Osteoblast (primary cell): Measurements from ENCODE around the gene AP1M2. TPM values are rescaled to one million over a fixed set of nuclear protein-coding genes. Genes with fewer than 3 reads are reported as not detected.

Experiments
- DNase-seq: peaks from one replicate; pipeline ENCODE4 v3.0.0; 2011; ENCODE audit warnings: low spot score, mixed read lengths; ENCODE audit not compliant: insufficient read length; ENCODE audit errors: missing footprints
- H2AFZ ChIP-seq: 2 replicates; pipeline ENCODE4 v1.6.0; 2011; ENCODE audit warnings: mild to moderate bottlenecking, low read length
- H3K27ac ChIP-seq: 2 replicates; pipeline ENCODE4 v1.5.1; 2011; ENCODE audit warnings: mild to moderate bottlenecking, low read depth, low read length, moderate library complexity
- H3K27me3 ChIP-seq: 2 replicates; pipeline ENCODE4 v1.6.0; 2012; ENCODE audit warnings: mild to moderate bottlenecking, control low read depth, inconsistent platforms, low read length, moderate library complexity; ENCODE audit not compliant: insufficient read depth
- H3K36me3 ChIP-seq: 2 replicates; pipeline ENCODE4 v1.5.1; 2011; ENCODE audit warnings: mild to moderate bottlenecking, low read length, control low read depth, moderate library complexity; ENCODE audit not compliant: insufficient read depth
- H3K4me1 ChIP-seq: 2 replicates; pipeline ENCODE4 v1.5.1; 2011; ENCODE audit warnings: mild to moderate bottlenecking, low read length, control low read depth, moderate library complexity; ENCODE audit not compliant: insufficient read depth
- H3K4me2 ChIP-seq: 2 replicates; pipeline ENCODE4 v1.6.0; 2011; ENCODE audit warnings: mild to moderate bottlenecking, low read length; ENCODE audit not compliant: insufficient read depth
- H3K4me3 ChIP-seq: fragments of 200-600 bp; sonication (generic); 3 replicates; pipeline ENCODE4 v1.5.1; 2012; ENCODE audit warnings: mild to moderate bottlenecking, low read length, inconsistent platforms; ENCODE audit not compliant: insufficient read depth
- H3K79me2 ChIP-seq: 2 replicates; pipeline ENCODE4 v1.6.0; 2012; ENCODE audit warnings: mild to moderate bottlenecking, low read length, control low read depth, inconsistent platforms; ENCODE audit not compliant: insufficient read depth
- H3K9me3 ChIP-seq: 2 replicates; pipeline ENCODE4 v1.5.1; 2011; ENCODE audit warnings: low read depth, low read length, control low read depth
- H4K20me1 ChIP-seq: 2 replicates; pipeline ENCODE4 v1.6.0; 2012; ENCODE audit warnings: mild to moderate bottlenecking, low read length, control low read depth; ENCODE audit not compliant: insufficient read depth
- total RNA-seq: library from RNA; depleted of rRNA; stranded (reverse); fragments of >200 nt; gene quantifications from 2 replicates; pipeline ENCODE4 v1.2.3, GENCODE V29; 2012
- TF ChIP-seq, protein P1 (sequence below): IDR thresholded peaks from 2 replicates; pipeline ENCODE4 v1.5.1; 2011; ENCODE audit warnings: mild to moderate bottlenecking, low read depth, low read length, moderate library complexity; ENCODE audit errors: extremely low read depth

Gene AP1M2
- total RNA-seq, 1 donor: 0.72 TPM

GRCh38 chr19:10600149-10600548, 13.0 kb upstream of the AP1M2 start:
- H3K27me3 ChIP-seq: peaks cover 7% of the 10 kb centered on the region
- H3K36me3 ChIP-seq: no peaks in the 10 kb centered on the region
- H3K4me2 ChIP-seq: no peak overlapping the region
- peaks cover 12% of the 10 kb centered on the region for H3K4me1 ChIP-seq
- H3K79me2 ChIP-seq: peaks cover 28% of the 10 kb centered on the region
- H2AFZ ChIP-seq: no peak overlapping the region
- H3K27ac ChIP-seq: no peak overlapping the region
- no peak overlapping the region for H3K4me3 ChIP-seq
- H3K9me3 ChIP-seq: no peaks in the 10 kb centered on the region
- TF ChIP-seq, protein P1, sequence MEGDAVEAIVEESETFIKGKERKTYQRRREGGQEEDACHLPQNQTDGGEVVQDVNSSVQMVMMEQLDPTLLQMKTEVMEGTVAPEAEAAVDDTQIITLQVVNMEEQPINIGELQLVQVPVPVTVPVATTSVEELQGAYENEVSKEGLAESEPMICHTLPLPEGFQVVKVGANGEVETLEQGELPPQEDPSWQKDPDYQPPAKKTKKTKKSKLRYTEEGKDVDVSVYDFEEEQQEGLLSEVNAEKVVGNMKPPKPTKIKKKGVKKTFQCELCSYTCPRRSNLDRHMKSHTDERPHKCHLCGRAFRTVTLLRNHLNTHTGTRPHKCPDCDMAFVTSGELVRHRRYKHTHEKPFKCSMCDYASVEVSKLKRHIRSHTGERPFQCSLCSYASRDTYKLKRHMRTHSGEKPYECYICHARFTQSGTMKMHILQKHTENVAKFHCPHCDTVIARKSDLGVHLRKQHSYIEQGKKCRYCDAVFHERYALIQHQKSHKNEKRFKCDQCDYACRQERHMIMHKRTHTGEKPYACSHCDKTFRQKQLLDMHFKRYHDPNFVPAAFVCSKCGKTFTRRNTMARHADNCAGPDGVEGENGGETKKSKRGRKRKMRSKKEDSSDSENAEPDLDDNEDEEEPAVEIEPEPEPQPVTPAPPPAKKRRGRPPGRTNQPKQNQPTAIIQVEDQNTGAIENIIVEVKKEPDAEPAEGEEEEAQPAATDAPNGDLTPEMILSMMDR: no peak
- DNase-seq: no peak
- no peaks in the 10 kb centered on the region for H4K20me1 ChIP-seq

GRCh38 chr19:10593820-10594637, 6.9 kb upstream of the AP1M2 start:
- no peak for DNase-seq

DNA sequence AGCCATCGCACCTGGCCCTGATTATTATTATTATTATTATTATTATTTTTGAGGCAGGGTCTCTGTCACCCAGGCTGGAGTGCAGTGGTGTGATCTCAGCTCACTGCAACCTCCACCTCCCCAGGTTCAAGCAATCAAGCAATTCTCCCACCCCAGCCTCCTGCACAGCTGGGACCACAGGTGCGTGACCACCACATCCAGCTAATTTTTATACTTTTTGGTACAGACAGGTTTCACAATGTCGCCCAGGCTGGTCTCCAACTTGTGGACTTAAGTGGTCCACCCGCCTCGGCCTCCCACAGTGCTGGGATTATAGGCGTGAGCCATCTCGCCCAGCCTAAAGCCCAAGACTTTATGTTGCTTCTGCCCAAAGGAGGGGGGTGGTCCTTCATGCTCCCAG, 6.0 kb upstream of the AP1M2 start:
- H2AFZ ChIP-seq: no peak overlapping the region
- H3K27ac ChIP-seq: no peak overlapping the region
- no peaks in the 10 kb centered on the region for H3K9me3 ChIP-seq
- no peak overlapping the region for H3K4me3 ChIP-seq
- DNase-seq: no peak
- no peaks in the 10 kb centered on the region for H3K79me2 ChIP-seq
- no peaks in the 10 kb centered on the region for H3K4me1 ChIP-seq
- TF ChIP-seq, protein P1: no peak
- no peaks in the 10 kb centered on the region for H3K36me3 ChIP-seq
- H3K4me2 ChIP-seq: no peak overlapping the region
- H3K27me3 ChIP-seq: peaks cover 4% of the 10 kb centered on the region
- H4K20me1 ChIP-seq: no peaks in the 10 kb centered on the region

More at GRCh38 chr19:10593820-10594637, 6.9 kb upstream of the AP1M2 start:
- Histone ChIP-seq H3K36me3 (no peaks in the 10 kb centered on the region), H2AFZ (no peak overlapping the region), H4K20me1 (no peaks in the 10 kb centered on the region), H3K9me3 (no peaks in the 10 kb centered on the region), H3K4me1 (no peaks in the 10 kb centered on the region), H3K4me2 (no peak overlapping the region), H3K79me2 (no peaks in the 10 kb centered on the region), H3K4me3 (no peak overlapping the region), H3K27me3 (peaks cover 4% of the 10 kb centered on the region), H3K27ac (no peak overlapping the region)
- TF ChIP-seq, protein P1: no peak

GRCh38 chr19:10587839-10588150, 683 bp upstream of the AP1M2 start:
- TF ChIP-seq, protein P1: no peak
- no peaks in the 10 kb centered on the region for H3K36me3 ChIP-seq
- no peak for DNase-seq

More at GRCh38 chr19:10587839-10588150, 683 bp upstream of the AP1M2 start:
- no peaks in the 10 kb centered on the region for H3K4me1 ChIP-seq
- H4K20me1 ChIP-seq: no peaks in the 10 kb centered on the region
- no peaks in the 10 kb centered on the region for H3K79me2 ChIP-seq
- peaks cover 16% of the 10 kb centered on the region for H3K27me3 ChIP-seq
- no peak overlapping the region for H3K27ac ChIP-seq
- H2AFZ ChIP-seq: no peak overlapping the region
- no peak overlapping the region for H3K4me3 ChIP-seq
- no peaks in the 10 kb centered on the region for H3K9me3 ChIP-seq
- no peak overlapping the region for H3K4me2 ChIP-seq
